Progenitor cell of endocrine pancreas (in vitro differentiated cells): ENCODE results near the gene CNR1. TPM values are rescaled to one million over a fixed set of nuclear protein-coding genes. Genes with fewer than 3 reads are reported as not detected.
"Not testable (repeated sequence)": the region's sequence is repeated elsewhere in the genome, so short reads cannot be mapped to it uniquely, and the experiment has no call there.

Experiments used
- DNase-seq: peaks from one replicate; pipeline ENCODE4 v3.0.0; 2021; ENCODE audit warnings: low spot score; ENCODE audit not compliant: unreplicated experiment
- H3K27ac Mint-ChIP-seq: 2 replicates; pipeline ENCODE4 v1.8.0; 2021; ENCODE audit warnings: mild to moderate bottlenecking, moderate library complexity, mixed read lengths
- H3K27me3 Mint-ChIP-seq: 2 replicates; pipeline ENCODE4 v1.8.0; 2021; ENCODE audit warnings: mixed read lengths
- H3K36me3 Mint-ChIP-seq: 2 replicates; pipeline ENCODE4 v1.8.0; 2022; ENCODE audit warnings: mixed read lengths; ENCODE audit not compliant: insufficient read depth
- H3K4me1 Mint-ChIP-seq: 2 replicates; pipeline ENCODE4 v1.8.0; 2021; ENCODE audit warnings: low read depth, mixed read lengths
- H3K4me3 Mint-ChIP-seq: 2 replicates; pipeline ENCODE4 v1.8.0; 2021; ENCODE audit warnings: low read depth, mild to moderate bottlenecking, moderate library complexity, mixed read lengths
- H3K9me3 Mint-ChIP-seq: 2 replicates; pipeline ENCODE4 v1.8.0; 2021; ENCODE audit warnings: low read depth, mixed read lengths
- CTCF ChIP-seq: fragments of 200-600 bp; sonication (generic); IDR thresholded peaks from one replicate; pipeline ENCODE4 v1.5.0; 2021; ENCODE audit warnings: antibody characterized with exemption, mild to moderate bottlenecking; ENCODE audit not compliant: unreplicated experiment
- long read RNA-seq: library from polyadenylated mRNA; unstranded; transcript quantifications from one replicate; pipeline ENCODE4 v2.0.0, GENCODE V29; 2020
- total RNA-seq: library from RNA; stranded (reverse); gene quantifications from 2 replicates; pipeline ENCODE4 v1.2.1, GENCODE V29; 2021

Gene CNR1
- total RNA-seq = 23.8 and 26.2 TPM in 2 replicates
- long read RNA-seq, full-length matches to known transcripts = 1 of 8 reads
- long read RNA-seq, partial matches to known transcripts = 0 of 8 reads
- long read RNA-seq, other reads (novel, unspliced or antisense) = 7 of 8 reads

GRCh38 chr6:88165844-88166492, at the start of gene CNR1:
Gene CNR1 (minus strand): TSS chr6:88166347. CDS start chr6:88145274, 21,073 bp downstream.
- peak within 1 kb of the TSS; percentile 99 for H3K27ac Mint-ChIP-seq
- H3K27me3 Mint-ChIP-seq = peaks cover 33% of the 10 kb centered on the region
- peak; percentile 69 for DNase-seq
- H3K36me3 Mint-ChIP-seq = no peaks in the 10 kb centered on the region
- peaks cover 24% of the 10 kb centered on the region for H3K4me1 Mint-ChIP-seq
- peak within 1 kb of the TSS; percentile 89 for H3K4me3 Mint-ChIP-seq
- H3K9me3 Mint-ChIP-seq = no peaks in the 10 kb centered on the region
- peak; percentile 31 for TF ChIP-seq CTCF

- TF ChIP-seq CTCF = no peak
- Mint-ChIP-seq H3K4me1 (no peaks in the 10 kb centered on the region), H3K4me3 (no peak overlapping the region), H3K36me3 (no peaks in the 10 kb centered on the region), H3K27ac (no peak overlapping the region), H3K9me3 (no peaks in the 10 kb centered on the region), H3K27me3 (no peaks in the 10 kb centered on the region)
- DNase-seq = no peak
Observed at GRCh38 chr6:88211446-88211845, 45.3 kb upstream of the CNR1 start.

GRCh38 chr6:88209301-88209700, 43.2 kb upstream of the CNR1 start:
- no peak for TF ChIP-seq CTCF
- Mint-ChIP-seq H3K4me3 (no peak overlapping the region), H3K36me3 (no peaks in the 10 kb centered on the region), H3K27ac (no peak overlapping the region), H3K9me3 (peaks cover 7% of the 10 kb centered on the region), H3K4me1 (no peaks in the 10 kb centered on the region), H3K27me3 (no peaks in the 10 kb centered on the region)
- DNase-seq = no peak

- no peak for TF ChIP-seq CTCF
- H3K27ac Mint-ChIP-seq = no peak overlapping the region
- H3K9me3 Mint-ChIP-seq = peaks cover 13% of the 10 kb centered on the region
- no peaks in the 10 kb centered on the region for H3K4me1 Mint-ChIP-seq
- no peak overlapping the region for H3K4me3 Mint-ChIP-seq
- no peaks in the 10 kb centered on the region for H3K27me3 Mint-ChIP-seq
- peaks cover 2% of the 10 kb centered on the region for H3K36me3 Mint-ChIP-seq
- no peak for DNase-seq
Observed at GRCh38 chr6:88208726-88209125, 42.6 kb upstream of the CNR1 start.

- not testable (repeated sequence) for DNase-seq, H3K4me3 Mint-ChIP-seq, H3K27me3 Mint-ChIP-seq, H3K27ac Mint-ChIP-seq, H3K36me3 Mint-ChIP-seq, H3K4me1 Mint-ChIP-seq
- H3K9me3 Mint-ChIP-seq = peaks cover 29% of the 10 kb centered on the region
Observed at GRCh38 chr6:88201734-88202133, 35.6 kb upstream of the CNR1 start.

- no peak for TF ChIP-seq CTCF
- no peak overlapping the region for H3K4me3 Mint-ChIP-seq
- no peaks in the 10 kb centered on the region for H3K36me3 Mint-ChIP-seq
- DNase-seq = no peak
- peaks cover 2% of the 10 kb centered on the region for H3K9me3 Mint-ChIP-seq
- peaks cover 3% of the 10 kb centered on the region for H3K27me3 Mint-ChIP-seq
- H3K27ac Mint-ChIP-seq = no peak overlapping the region
- H3K4me1 Mint-ChIP-seq = no peaks in the 10 kb centered on the region
Observed at GRCh38 chr6:88184921-88185320, 18.8 kb upstream of the CNR1 start.
